B cell (primary cell): ENCODE results near the gene RPGR. TPM values are rescaled to one million over a fixed set of nuclear protein-coding genes. Genes with fewer than 3 reads are reported as not detected.

Source experiments
- ATAC-seq: fragments of 200-7000 bp; cut with Tn5 transposase; one replicate; pipeline ENCODE4 v1.10.0; 2021; ENCODE audit warnings: low read depth, mild to moderate bottlenecking, moderate number of reproducible peaks, moderate library complexity
- CTCF ChIA-PET: fragments of 350-600 bp; sonication (Branson Sonifier 250); formaldehyde crosslinking; loops from one replicate; lab custom pipeline; 2021; ENCODE audit warnings: antibody characterized with exemption, inconsistent platforms; lab: Charles Lee
- POLR2A ChIA-PET: fragments of 350-600 bp; sonication (Branson Sonifier 250); formaldehyde crosslinking; loops from one replicate; lab custom pipeline; 2021; ENCODE audit warnings: antibody characterized with exemption; lab: Charles Lee
- DNase-seq: peaks from one replicate; pipeline ENCODE4 v3.0.0; 2013
- H2AFZ ChIP-seq: 2 replicates; pipeline ENCODE4 v1.6.1; 2012; ENCODE audit warnings: mild to moderate bottlenecking, low read depth, low read length; ENCODE audit not compliant: insufficient read depth, poor library complexity, severe bottlenecking
- H3K27ac ChIP-seq, 2 donors: 1 replicate in 1 of 2; 2 replicates in 1 of 2; pipeline ENCODE4 v1.5.1; 2012 to 2013; ENCODE audit warnings: low read length in 2 of 2, mild to moderate bottlenecking in 2 of 2, moderate library complexity in 1 of 2
- H3K27me3 ChIP-seq, 4 experiments: fragments of 200-600 bp in 1 of 4; sonication (generic) in 1 of 4; replicated peaks in 1 of 4; 1 replicate in 2 of 4; 2 replicates in 2 of 4; pipeline versions ENCODE4 v1.6.1 to v1.7.0; 2013 to 2016; ENCODE audit warnings: low read length in 3 of 4, mild to moderate bottlenecking in 2 of 4, mixed read lengths in 1 of 4, moderate library complexity in 1 of 4; ENCODE audit not compliant: insufficient read depth in 4 of 4, control insufficient read depth in 3 of 4; ENCODE audit errors: control extremely low read depth in 1 of 4
- H3K36me3 ChIP-seq, 2 experiments: replicated peaks in 1 of 2; 1 replicate in 1 of 2; 2 replicates in 1 of 2; pipeline versions ENCODE4 v1.6.1 to v1.7.1; 2013; ENCODE audit warnings: low read length in 1 of 2; ENCODE audit not compliant: insufficient read depth in 2 of 2, control insufficient read depth in 1 of 2; ENCODE audit errors: control extremely low read depth in 1 of 2, extremely low read depth in 1 of 2
- H3K4me1 ChIP-seq, 2 donors: fragments of 200-600 bp in 1 of 2; sonication (generic) in 1 of 2; 1 replicate in 1 of 2; 2 replicates in 1 of 2; pipeline versions ENCODE4 v1.5.1 to v1.6.1; 2013 to 2017; ENCODE audit warnings: low read length in 2 of 2; ENCODE audit not compliant: control insufficient read depth in 2 of 2, insufficient read depth in 2 of 2
- H3K4me2 ChIP-seq: replicated peaks from 2 replicates; pipeline ENCODE3; 2012; ENCODE audit warnings: mild to moderate bottlenecking, low read depth, low read length; ENCODE audit not compliant: poor library complexity, severe bottlenecking
- H3K4me3 ChIP-seq, 5 experiments: fragments of 200-600 bp in 1 of 5; sonication (generic) in 1 of 5; 1 replicate in 3 of 5; 2 replicates in 2 of 5; pipeline versions ENCODE4 v1.5.1 to v1.7.0; 2011 to 2016; ENCODE audit warnings: low read length in 4 of 5, mild to moderate bottlenecking in 4 of 5, low read depth in 2 of 5, control low read depth in 1 of 5, moderate library complexity in 1 of 5; ENCODE audit not compliant: insufficient read depth in 1 of 5; ENCODE audit errors: control extremely low read depth in 1 of 5, extremely low read depth in 1 of 5
- H3K79me2 ChIP-seq: fragments of 200-600 bp; sonication (generic); one replicate; pipeline ENCODE4 v1.6.0; 2016; ENCODE audit warnings: low read length; ENCODE audit not compliant: control insufficient read depth, insufficient read depth
- H3K9ac ChIP-seq: fragments of 200-600 bp; sonication (generic); 2 replicates; pipeline ENCODE4 v1.6.1; 2017; ENCODE audit warnings: mild to moderate bottlenecking, low read length, moderate library complexity
- H3K9me3 ChIP-seq, 3 donors: one replicate each; pipeline versions ENCODE4 v1.6.1 to v1.7.1; 2013; ENCODE audit warnings: low read length in 2 of 3; ENCODE audit not compliant: control insufficient read depth in 2 of 3, insufficient read depth in 1 of 3; ENCODE audit errors: control extremely low read depth in 1 of 3
- H4K20me1 ChIP-seq: 2 replicates; pipeline ENCODE4 v1.6.0; 2012; ENCODE audit warnings: mild to moderate bottlenecking, low read length; ENCODE audit not compliant: insufficient read depth, control insufficient read depth, poor library complexity, severe bottlenecking
- H3K27ac Mint-ChIP-seq: one replicate; pipeline ENCODE4 v1.8.0; 2021; ENCODE audit warnings: mixed read lengths
- H3K27me3 Mint-ChIP-seq: one replicate; pipeline ENCODE4 v1.8.0; 2021; ENCODE audit warnings: mixed read lengths
- H3K4me1 Mint-ChIP-seq: one replicate; pipeline ENCODE4 v1.8.0; 2021; ENCODE audit warnings: mixed read lengths
- H3K4me3 Mint-ChIP-seq: one replicate; pipeline ENCODE4 v1.8.0; 2021; ENCODE audit warnings: mixed read lengths
- H3K9me3 Mint-ChIP-seq: one replicate; pipeline ENCODE4 v1.8.0; 2022; ENCODE audit warnings: mixed read lengths; ENCODE audit not compliant: insufficient read depth
- CTCF ChIP-seq: fragments of 200-600 bp; IDR thresholded peaks from one replicate; pipeline ENCODE4 v1.8.0; 2022; ENCODE audit warnings: antibody characterized with exemption, mild to moderate bottlenecking
- EZH2 ChIP-seq: IDR thresholded peaks from 2 replicates; pipeline ENCODE4 v1.6.1; 2012; ENCODE audit warnings: borderline replicate concordance, low read depth, mild to moderate bottlenecking, moderate library complexity, low read length; ENCODE audit not compliant: insufficient read depth, poor library complexity, severe bottlenecking
- WGBS: methylation state at CpG from one replicate; pipeline ENCODE4 v1.1.5; 2013; ENCODE audit warnings: missing lambda C conversion rate; ENCODE audit not compliant: insufficient coverage; 5-methylcytosine and 5-hydroxymethylcytosine counted together
- intact Hi-C: fragments of 100-400 bp; cut with micrococcal nuclease; formaldehyde crosslinking; loops from one replicate; pipeline ENCODE4 v1.10.0; 2022
- polyA plus RNA-seq: library from polyadenylated mRNA; depleted of rRNA; stranded (reverse); fragments of >200 nt; gene quantifications from 2 replicates; pipeline ENCODE4 v1.2.3, GENCODE V29; 2012
- total RNA-seq, 2 donors: library from RNA; stranded (reverse); fragments of 120-200 nt in 1 of 2; gene quantifications; 1 replicate in 1 of 2; 2 replicates in 1 of 2; pipeline versions ENCODE4 v1.2.3 to v1.2.4, GENCODE V29; 2013 to 2022

The RPGR gene
- total and polyA plus RNA-seq, 2 donors (not counting 1 experiment from before 2014, with no cell fraction given) = 4.2 to 26.8 TPM

GRCh38 chrX:38260231-38260630 lies 67.1 kb downstream of the RPGR start:
- no peak overlapping the region for H3K27ac ChIP-seq
- H3K4me1 Mint-ChIP-seq = no peaks in the 10 kb centered on the region
- CTCF ChIA-PET = no interaction called here
- no peaks in the 10 kb centered on the region for H3K4me1 ChIP-seq
- no peak overlapping the region for H3K4me3 ChIP-seq
- ATAC-seq (no peak), DNase-seq (no peak)
- no peak overlapping the region for H3K4me3 Mint-ChIP-seq
- H3K36me3 ChIP-seq = no peaks in the 10 kb centered on the region
- no peak overlapping the region for H2AFZ ChIP-seq
- H3K27ac Mint-ChIP-seq = no peak overlapping the region
- H3K27me3 Mint-ChIP-seq = no peaks in the 10 kb centered on the region
- TF ChIP-seq CTCF (no peak), EZH2 (no peak)
- H3K27me3 ChIP-seq = no peaks in the 10 kb centered on the region
- POLR2A ChIA-PET = no interaction called here
- H3K79me2 ChIP-seq = no peaks in the 10 kb centered on the region
- no peaks in the 10 kb centered on the region for H3K9me3 ChIP-seq
- H3K9me3 Mint-ChIP-seq = no peaks in the 10 kb centered on the region
- H3K4me2 ChIP-seq = no peak overlapping the region
- H3K9ac ChIP-seq = no peak overlapping the region
- no CpG with 5 or more reads among the region's 4 CpGs for WGBS
- intact Hi-C loops = loop anchor here (2.0 kb wide), 1 partner anchor 67 kb away; the partner anchor contains the start of gene RPGR
- no peaks in the 10 kb centered on the region for H4K20me1 ChIP-seq

- ChIA-PET POLR2A (no interaction called here), CTCF (no interaction called here)
- Histone ChIP-seq H2AFZ (no peak overlapping the region), H3K4me1 (no peaks in the 10 kb centered on the region), H3K9ac (no peak overlapping the region), H4K20me1 (no peaks in the 10 kb centered on the region), H3K4me3 (no peak overlapping the region), H3K36me3 (no peaks in the 10 kb centered on the region), H3K27ac (no peak overlapping the region), H3K79me2 (no peaks in the 10 kb centered on the region), H3K27me3 (no peaks in the 10 kb centered on the region), H3K9me3 (no peaks in the 10 kb centered on the region), H3K4me2 (no peak overlapping the region)
- 98% methylated on average over 9 of the region's 30 CpGs for WGBS
- H3K27ac Mint-ChIP-seq = no peak overlapping the region
- H3K9me3 Mint-ChIP-seq = no peaks in the 10 kb centered on the region
- H3K4me1 Mint-ChIP-seq = no peaks in the 10 kb centered on the region
- TF ChIP-seq CTCF (no peak), EZH2 (no peak)
- no peak for DNase-seq
- ATAC-seq = no peak
- no peak overlapping the region for H3K4me3 Mint-ChIP-seq
- no peaks in the 10 kb centered on the region for H3K27me3 Mint-ChIP-seq
- intact Hi-C loops = no loop called here
Observed at GRCh38 chrX:38256019-38256418, 71.3 kb downstream of the RPGR start.
